Measurements from ENCODE around the gene MRPS7.
A peak's percentile ranks its signal among the peaks of the same experiment; 100 is the strongest.

Gene MRPS7

DNA sequence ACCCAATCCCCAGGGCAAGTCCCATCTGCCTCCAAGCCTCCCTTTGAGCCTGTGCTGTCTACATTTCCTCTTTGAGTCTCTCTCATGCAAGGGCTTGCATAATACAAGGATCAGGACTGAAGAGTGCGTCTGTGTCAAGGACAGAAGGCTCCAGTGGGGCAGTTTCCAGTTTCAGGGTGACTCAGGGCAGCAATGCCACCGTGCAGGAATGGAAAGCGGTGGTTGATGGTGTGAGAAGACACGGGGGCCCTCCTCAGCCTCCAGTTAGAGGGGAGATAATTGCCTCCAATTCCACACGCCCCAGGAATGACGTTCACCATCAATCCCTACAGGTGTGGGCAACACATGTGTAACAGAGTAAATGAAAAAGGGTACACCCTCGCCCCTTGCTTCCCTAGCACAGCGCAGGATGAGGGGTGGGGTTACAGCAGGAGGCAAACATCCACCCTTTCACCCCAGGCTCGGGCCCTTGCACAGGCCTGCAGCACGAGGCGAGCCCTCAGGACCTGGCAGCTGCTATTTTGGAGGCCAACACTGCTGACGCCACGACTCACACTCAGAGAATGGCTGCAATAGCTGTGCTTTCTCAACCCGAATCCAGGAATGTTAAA is 52.4 kb downstream of the MRPS7 start:
- DNase-seq (ENCODE audit: low read depth) = peak; percentile 50

DNA sequence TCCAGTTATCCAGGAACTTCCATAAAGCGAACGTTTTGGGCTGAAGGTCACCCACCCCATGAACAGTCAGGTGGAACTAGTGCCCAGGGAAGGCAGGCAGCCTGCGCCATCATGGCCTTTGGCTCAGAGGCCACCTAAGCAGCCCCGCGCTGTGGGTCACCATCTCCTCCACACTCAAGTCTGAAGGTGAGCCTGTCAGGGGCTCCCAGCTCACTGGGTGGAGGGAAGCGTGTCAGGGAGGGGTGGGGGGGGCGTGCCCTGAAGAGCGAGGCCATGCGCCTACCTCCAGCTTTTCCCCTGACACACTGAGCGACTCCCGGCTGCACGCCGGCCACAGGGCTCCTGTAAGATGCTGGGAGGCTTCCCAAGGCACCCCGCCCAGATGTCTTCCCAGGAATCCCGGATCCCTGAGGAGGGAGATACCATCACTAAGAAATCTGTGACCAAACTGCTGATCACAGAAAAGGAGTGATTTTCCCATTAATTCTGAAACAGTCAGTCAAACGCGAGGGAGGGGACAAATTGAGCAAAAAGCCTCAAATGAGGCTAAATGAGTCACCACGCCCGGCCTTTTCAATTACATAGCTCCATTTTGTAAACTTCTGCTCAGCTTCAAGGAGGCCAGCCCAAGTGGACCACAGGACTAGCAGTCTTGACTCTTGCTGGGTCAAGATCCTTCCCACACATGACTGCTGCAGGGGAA is 54.0 kb downstream of the MRPS7 start:
- peak; percentile 44 for DNase-seq (ENCODE audit: low read depth)

Measured in EH (cell line).